ENCODE results near the gene TAAR5.
"Not testable (repeated sequence)": the region's sequence is repeated elsewhere in the genome, so short reads cannot be mapped to it uniquely, and the experiment has no call there.

The TAAR5 gene

DNA sequence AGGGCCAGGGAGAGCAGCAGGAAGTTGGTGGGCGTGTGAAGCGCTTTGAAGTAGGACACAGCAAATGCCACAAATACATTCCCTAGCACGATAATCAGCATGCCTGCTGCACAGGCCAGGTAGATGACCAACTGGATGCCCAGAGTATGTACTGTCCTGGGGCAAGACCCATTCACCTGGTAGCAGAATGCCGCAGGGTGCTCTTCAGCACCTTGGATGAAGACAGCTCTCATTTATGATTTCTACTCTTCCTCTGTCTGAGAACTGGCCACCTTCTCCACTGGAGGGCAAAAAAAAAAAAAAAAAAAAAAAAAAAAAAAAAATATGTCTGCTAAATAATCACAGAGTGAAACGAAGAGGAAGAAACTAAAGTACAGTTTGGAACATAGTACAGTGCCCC lies at the start of gene TAAR5:
Gene TAAR5, minus strand, starts transcription at position 288 of the 400 bp plus-strand sequence. Its CDS starts 55 bp downstream, at position 233.
- DNase-seq = no peak

DNA sequence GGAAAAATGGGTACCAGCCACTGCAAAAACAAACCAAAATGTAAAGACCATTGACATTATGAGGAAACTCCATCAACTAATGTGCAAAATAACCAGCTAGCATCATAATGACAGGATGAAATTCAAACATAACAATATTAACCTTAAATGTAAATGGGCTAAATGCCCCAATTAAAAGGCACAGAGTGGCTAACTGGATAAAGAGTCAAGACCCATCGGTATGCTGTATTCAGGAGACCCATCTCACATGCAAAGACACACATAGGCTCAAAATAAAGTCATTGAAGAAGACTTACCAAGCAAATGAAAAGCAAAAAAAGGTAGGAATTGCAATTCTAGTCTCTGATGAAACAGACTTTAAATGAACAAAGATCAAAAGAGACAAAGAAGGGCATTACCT lies 47.6 kb upstream of the TAAR5 start:
- DNase-seq = not testable (repeated sequence)

DNA sequence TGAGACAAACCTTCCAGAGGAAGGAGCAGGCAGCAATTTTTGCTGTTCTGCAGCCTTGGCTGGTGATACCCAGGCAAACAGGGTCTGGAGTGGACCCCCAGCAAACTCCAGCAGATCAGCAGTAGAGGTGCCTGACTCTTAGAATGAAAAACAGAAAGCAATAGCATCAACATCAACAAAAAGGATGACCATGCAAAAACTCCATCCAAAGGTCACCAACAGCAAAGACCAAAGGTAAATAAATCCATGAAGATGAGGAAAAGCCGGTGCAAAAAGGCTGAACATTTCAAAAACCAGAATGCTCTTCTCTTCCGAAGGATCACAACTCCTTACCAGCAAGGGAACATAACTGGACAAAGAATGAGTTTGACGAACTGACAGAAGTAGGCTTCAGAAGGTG lies 46.4 kb upstream of the TAAR5 start:
- DNase-seq = not testable (repeated sequence)

- not testable (repeated sequence) for DNase-seq
Observed at GRCh38 chr6:132635288-132635687, 45.7 kb upstream of the TAAR5 start.

DNA sequence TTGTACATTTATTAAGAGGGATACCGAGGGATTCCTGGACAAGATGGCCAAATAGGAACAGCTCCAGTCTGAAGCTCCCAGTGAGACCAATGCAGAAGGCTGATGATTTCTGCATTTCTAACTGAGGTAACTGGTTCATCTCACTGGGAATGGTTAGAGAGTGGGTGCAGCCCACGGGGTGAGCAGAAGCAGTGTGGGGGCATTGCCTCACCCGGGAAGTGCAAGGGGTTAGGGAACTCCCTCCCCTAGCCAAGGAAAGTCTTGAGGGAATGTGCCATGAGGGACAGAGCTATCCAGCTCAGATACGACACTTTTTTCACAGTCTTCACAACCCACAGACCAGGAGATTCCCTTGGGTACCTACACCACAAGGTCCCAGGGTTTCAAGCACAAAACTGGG lies 45.3 kb upstream of the TAAR5 start:
- no peak for DNase-seq

DNA sequence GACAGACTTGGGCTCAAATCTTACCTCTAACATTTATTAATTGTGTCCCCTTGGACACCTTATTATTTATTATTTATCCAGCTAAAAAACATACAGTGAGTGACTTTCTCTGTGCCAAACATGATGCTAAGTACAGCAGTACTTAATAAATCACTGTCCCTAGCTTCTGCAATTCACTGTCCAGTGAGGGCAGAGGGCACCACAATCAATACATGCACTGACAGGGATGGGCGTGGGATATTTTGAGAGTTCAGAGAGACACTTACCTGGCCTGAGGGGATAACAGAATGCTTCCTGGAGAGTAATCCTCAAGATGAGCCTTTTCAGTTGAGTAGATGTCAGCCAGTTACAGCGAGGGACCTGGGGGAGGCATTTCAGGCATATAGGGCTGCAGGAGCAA lies 43.8 kb upstream of the TAAR5 start:
- no peak for DNase-seq

DNA sequence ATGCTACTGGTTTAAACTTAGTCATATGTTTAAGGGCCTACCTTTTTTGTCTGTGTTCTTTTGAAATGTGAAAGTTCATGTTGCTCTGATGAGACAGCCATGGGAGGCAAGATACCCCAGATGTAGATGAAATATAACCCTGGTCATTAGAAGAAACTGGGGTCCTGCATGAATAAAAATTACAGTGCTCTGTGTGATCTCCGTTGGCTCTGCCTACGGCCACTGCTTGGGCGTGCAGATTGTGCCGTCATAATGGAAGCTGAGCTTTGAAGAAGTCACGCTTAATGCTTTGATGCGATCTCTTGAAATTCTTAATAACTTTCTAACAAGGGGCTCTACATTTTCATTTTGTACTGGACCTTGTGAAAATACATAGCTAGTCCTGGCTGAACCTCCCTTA lies 34.6 kb upstream of the TAAR5 start, which contains the start of gene TAAR2:
Gene TAAR2, minus strand, starts transcription at position 101 of the 400 bp plus-strand sequence. Its CDS starts 0 bp downstream, at position 101.
- DNase-seq = no peak

DNA sequence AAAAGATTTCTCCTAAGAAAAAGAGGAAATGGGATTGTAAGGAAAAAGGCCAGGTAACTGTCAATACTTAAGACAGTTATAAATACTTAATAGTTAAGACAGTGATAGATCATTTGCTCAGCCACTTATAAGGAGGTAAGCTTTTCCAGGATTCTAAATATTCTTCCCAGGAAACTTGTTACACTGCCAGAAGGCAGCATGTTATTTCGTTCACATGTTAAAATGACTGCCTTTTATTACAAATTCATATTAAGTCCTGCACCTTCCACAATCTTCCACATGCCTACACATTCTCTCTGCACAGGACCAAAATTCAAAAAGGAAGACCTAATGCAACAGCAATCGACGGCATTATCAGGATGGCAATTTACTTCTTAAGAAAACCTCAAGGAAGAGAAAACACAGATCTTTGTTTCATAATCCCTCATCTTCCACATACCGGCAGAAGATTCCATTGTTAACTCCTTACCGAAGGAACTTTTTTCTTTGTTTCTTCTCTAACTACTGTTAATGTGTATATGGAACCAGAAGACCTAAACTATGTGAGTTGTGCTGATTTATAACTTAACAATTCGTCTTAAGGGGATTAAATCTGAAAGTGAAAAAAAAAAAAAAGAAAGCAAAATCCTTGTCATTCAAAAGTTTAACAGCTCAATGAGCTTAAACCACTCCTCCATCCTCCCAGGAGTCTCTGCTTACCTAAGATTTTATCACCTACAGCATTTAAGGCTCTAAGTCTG lies 33.7 kb upstream of the TAAR5 start:
- DNase-seq = no peak

- DNase-seq = no peak
Observed at GRCh38 chr6:132616677-132617076, 27.1 kb upstream of the TAAR5 start.

GRCh38 chr6:132614554-132614953 lies 25.0 kb upstream of the TAAR5 start:
- no peak for DNase-seq

DNA sequence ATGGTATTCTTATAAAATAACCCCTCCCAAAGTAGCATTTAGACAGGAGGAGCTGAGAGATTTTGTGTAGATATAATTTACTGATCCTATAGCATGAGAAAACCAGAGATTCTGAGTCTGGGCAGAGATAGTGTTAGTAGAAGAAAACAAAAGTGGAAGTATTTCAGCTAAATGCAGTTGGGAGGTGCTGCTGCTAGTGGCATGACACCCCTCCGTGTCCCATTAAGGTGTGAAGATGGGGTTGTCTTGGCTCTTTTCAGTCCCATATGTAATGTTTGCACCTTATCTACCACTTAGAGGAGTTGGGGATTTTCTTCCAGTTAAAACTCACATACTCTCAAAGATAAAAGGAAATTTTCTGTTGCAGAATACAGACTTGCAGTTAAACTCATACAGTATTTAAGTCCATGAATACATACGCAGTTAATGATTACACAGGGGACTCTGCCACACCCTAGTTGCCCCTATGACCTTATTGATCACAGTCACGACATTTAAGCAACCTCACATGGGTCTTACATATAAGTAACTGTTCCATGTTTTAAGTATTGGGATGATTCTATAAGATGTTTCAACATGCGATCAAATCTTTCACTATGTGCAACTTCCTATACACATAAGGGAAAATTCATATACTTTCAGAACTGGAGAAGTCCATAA lies 23.0 kb upstream of the TAAR5 start:
- no peak for DNase-seq

DNA sequence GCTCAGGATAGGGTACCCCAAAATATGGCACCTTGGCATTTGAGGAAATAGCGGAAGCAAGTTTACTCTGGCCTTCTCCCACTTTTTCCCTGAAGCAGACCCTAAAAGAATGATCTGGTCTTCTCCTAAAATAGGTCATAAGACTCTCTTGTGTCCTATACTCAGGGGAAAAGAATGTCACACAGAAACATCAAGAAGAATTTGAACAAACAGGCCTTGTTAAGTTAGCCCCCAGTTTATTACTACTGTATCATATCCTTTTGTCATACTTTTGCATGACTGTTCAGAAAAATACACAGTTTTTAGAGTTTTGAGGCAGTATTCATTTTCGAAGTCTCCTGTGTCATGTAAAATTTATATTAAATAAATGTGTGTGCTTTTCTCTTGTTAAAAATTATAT lies 22.1 kb upstream of the TAAR5 start:
- DNase-seq = no peak

DNA sequence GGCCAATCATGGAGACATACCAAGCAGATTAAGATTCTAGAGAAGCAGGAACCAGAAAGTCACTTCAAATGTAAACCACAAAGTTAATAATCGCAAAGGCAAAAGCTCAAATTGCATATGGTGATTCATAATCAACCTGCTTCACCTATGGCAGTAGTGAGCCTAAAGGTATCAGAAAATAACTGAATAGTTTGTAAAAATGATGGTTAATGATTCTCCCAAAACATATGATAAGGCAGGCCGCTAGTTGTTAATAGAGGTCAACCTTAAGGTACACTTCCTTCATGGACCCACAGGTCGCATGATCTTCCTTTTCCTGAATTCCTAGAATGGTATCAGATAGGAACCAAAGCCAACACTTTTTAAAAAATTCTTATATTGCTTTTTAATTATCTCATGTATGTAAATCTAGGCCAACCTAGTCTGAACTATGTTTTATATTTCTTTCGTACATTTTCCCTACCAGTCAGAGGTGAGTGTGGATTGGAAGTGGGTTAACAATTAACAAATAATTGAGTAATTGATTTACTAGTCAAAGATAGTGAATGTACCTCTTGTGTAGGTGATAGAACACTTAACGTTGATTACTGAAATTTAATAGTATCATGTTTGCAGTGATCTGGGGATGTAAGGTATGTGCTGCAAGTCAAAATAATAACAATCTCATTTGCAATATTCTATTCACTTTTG lies 18.1 kb upstream of the TAAR5 start:
- DNase-seq = no peak

- no peak for DNase-seq
Observed at GRCh38 chr6:132604635-132605152, 15.2 kb upstream of the TAAR5 start.

DNA sequence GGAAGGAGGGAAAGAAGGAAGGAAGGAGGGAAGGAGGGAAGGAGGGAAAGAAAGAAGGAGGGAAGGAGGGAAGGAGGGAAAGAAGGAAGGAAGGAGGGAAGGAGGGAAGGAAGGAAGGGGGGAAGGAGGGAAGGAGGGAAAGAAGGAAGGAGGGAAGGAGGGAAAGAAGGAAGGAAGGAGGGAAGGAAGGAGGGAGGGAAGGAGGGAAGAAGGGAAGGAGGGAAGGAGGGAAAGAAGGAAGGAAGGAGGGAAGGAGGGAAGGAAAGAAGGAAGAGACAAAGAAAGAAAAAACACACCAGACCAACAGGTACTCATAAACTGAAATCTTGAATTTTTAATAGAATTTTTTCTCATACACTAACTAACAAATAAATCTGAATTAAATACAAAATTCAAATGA lies 11.4 kb upstream of the TAAR5 start:
- DNase-seq = not testable (repeated sequence)

DNA sequence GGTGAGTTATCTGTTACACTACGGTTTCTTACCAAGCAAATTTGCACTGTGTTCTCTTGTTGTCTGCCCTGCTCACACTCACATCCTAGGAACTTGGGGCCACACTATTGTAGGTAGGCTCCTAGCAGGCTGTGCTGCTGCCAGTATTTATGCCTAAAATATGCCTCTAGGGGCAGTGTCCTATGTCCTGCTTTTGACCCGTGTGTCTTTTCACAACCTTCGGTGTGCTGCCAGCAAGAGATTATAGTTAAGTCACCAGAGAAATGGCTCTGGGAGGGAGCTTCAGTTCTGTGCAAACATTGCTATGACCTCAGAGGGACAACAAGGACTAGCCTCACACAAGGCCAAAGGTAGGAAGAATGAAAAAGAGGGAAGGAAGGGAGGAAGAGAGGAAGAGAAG lies 8.9 kb upstream of the TAAR5 start:
- DNase-seq = no peak

GRCh38 chr6:132596201-132596600 lies 6.7 kb upstream of the TAAR5 start:
- DNase-seq = no peak

DNA sequence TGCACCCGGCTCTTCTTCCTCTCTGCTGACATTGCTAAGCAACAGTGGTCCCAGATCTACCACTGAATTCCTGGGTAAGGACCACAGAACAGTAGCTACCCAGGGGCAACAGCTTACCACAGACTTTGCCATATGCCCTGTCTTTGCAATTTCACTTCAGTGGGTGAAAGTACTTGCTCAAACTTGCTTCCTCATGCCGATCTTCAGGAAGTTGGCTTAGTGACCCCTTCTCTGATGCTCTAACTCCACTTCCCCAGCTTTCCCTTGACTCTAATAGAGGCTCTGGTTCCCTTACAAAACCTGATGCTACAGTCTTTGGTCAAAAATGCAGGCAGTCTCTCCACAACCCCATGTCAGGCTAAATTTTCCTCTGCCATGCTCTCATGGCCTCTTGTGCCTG lies 3.3 kb upstream of the TAAR5 start:
- DNase-seq = no peak

GRCh38 chr6:132590362-132590761 lies 821 bp upstream of the TAAR5 start:
- DNase-seq = no peak

GRCh38 chr6:132587424-132587823 lies 2.1 kb downstream of the TAAR5 start:
- DNase-seq = no peak

DNA sequence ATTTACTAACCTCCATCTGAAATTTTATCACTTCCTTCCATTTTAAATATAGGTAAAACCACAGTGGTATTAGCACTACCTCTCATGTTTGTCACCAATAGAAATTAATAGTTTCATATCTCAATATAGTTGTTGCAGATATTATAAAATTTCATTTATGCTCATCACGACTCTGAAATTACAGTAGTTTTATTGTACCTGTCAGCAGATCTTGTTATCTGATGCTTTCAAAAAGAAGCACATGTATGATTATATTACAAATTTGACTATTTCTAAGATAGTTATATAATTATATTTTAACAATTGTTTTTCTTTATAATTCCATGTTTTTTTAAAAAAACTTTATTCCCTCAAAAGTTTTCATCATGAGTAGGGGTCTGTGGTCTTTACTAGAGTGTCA lies 4.8 kb downstream of the TAAR5 start:
- no peak for DNase-seq

- DNase-seq = no peak
Observed at GRCh38 chr6:132571774-132572173, 17.8 kb downstream of the TAAR5 start.

DNA sequence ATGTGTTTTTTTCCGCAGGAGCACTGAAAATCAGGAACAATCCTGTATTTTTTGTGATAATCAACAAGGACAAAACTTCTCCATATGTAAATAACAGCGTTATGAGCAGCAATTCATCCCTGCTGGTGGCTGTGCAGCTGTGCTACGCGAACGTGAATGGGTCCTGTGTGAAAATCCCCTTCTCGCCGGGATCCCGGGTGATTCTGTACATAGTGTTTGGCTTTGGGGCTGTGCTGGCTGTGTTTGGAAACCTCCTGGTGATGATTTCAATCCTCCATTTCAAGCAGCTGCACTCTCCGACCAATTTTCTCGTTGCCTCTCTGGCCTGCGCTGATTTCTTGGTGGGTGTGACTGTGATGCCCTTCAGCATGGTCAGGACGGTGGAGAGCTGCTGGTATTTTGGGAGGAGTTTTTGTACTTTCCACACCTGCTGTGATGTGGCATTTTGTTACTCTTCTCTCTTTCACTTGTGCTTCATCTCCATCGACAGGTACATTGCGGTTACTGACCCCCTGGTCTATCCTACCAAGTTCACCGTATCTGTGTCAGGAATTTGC lies 19.2 kb downstream of the TAAR5 start, which contains the start of gene TAAR6:
Gene TAAR6, plus strand, starts transcription at position 102 of the 557 bp plus-strand sequence. Its CDS starts 0 bp downstream, at position 102.
- no peak for DNase-seq

Data from activated CD8-positive, alpha-beta memory T cell treated with anti-CD3 and anti-CD28 coated beads for 24 hours (primary cell).